GM21423 (cell line): ENCODE results near the gene PTGER1.
"Not testable (repeated sequence)": the region's sequence is repeated elsewhere in the genome, so short reads cannot be mapped to it uniquely, and the experiment has no call there.

Experiments used
- ATAC-seq: cut with Tn5 transposase; IDR thresholded peaks from one replicate; pipeline ENCODE4 v1.9.1; 2021; ENCODE audit warnings: mild to moderate bottlenecking, moderate library complexity; ENCODE audit not compliant: unreplicated experiment

PTGER1 gene

GRCh38 chr19:14476327-14476672 lies 1.1 kb upstream of the PTGER1 start:
- ATAC-seq, result no peak

GRCh38 chr19:14474827-14475226 lies 327 bp downstream of the PTGER1 start:
- no peak for ATAC-seq

- no peak for ATAC-seq
Measured at GRCh38 chr19:14473978-14474578, 1.1 kb downstream of the PTGER1 start.

- ATAC-seq, result no peak
Measured at GRCh38 chr19:14473073-14473977, 1.8 kb downstream of the PTGER1 start.

GRCh38 chr19:14472202-14472938 lies 2.8 kb downstream of the PTGER1 start:
- ATAC-seq, result no peak

- no peak for ATAC-seq
Measured at GRCh38 chr19:14471436-14472187, 3.5 kb downstream of the PTGER1 start.

- no peak for ATAC-seq
Measured at GRCh38 chr19:14470031-14470876, 4.9 kb downstream of the PTGER1 start.

- no peak for ATAC-seq
Measured at GRCh38 chr19:14467816-14468215, 7.3 kb downstream of the PTGER1 start.

- no peak for ATAC-seq
Measured at GRCh38 chr19:14467391-14467790, 7.8 kb downstream of the PTGER1 start.

- ATAC-seq, result no peak
Measured at GRCh38 chr19:14463747-14464146, 11.4 kb downstream of the PTGER1 start.

- ATAC-seq, result not testable (repeated sequence)
Measured at GRCh38 chr19:14462401-14462800, 12.8 kb downstream of the PTGER1 start.

- no peak for ATAC-seq
Measured at GRCh38 chr19:14460935-14461334, 14.2 kb downstream of the PTGER1 start.

GRCh38 chr19:14459703-14460102 lies 15.5 kb downstream of the PTGER1 start:
- no peak for ATAC-seq

GRCh38 chr19:14452303-14452702 lies 22.9 kb downstream of the PTGER1 start:
- not testable (repeated sequence) for ATAC-seq

GRCh38 chr19:14450876-14451275 lies 24.3 kb downstream of the PTGER1 start:
- no peak for ATAC-seq

- ATAC-seq, result no peak
Measured at GRCh38 chr19:14450168-14450874, 24.8 kb downstream of the PTGER1 start.

GRCh38 chr19:14449321-14449720 lies 25.8 kb downstream of the PTGER1 start:
- no peak for ATAC-seq

GRCh38 chr19:14446336-14447036 lies 28.7 kb downstream of the PTGER1 start:
- no peak for ATAC-seq
